ENCODE data around the gene PPP2R5A. TPM values are rescaled to one million over a fixed set of nuclear protein-coding genes. Genes with fewer than 3 reads are reported as not detected.
"Not testable (repeated sequence)": the region's sequence is repeated elsewhere in the genome, so short reads cannot be mapped to it uniquely, and the experiment has no call there.

Gene PPP2R5A
- total RNA-seq, 1 experiment from 2014 or later, result 27.2 TPM

DNA sequence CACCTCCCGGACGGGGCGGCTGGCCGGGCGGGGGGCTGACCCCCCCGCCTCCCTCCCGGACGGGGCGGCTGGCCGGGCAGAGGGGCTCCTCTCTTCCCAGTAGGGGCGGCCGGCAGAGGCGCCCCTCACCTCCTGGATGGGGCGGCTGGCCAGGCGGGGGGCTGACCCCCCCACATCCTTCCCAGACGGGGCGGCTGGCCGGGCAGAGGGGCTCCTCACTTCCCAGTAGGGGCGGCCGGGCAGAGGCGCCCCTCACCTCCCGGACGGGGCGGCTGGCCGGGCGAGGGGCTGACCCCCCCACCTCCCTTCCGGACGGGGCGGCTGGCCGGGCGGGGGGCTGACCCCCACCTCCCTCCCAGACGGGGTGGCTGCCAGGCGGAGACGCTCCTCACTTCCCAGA lies 35.8 kb downstream of the PPP2R5A start:
- not testable (repeated sequence) for H3K27ac ChIP-seq; H3K9me3 ChIP-seq (replicated peaks); H3K27me3 ChIP-seq (replicated peaks); H3K4me3 ChIP-seq; H3K4me1 ChIP-seq (replicated peaks); H3K36me3 ChIP-seq; DNase-seq (ENCODE audit: low read depth in 1 of 2, low spot score in 2 of 2)

- Histone ChIP-seq H3K4me3 (no peak overlapping the region), H3K9me3 (replicated peaks) (no peaks in the 10 kb centered on the region), H3K36me3 (no peaks in the 10 kb centered on the region), H3K27ac (no peak overlapping the region), H3K4me1 (replicated peaks) (no peaks in the 10 kb centered on the region), H3K27me3 (replicated peaks) (no peaks in the 10 kb centered on the region)
- no peak for DNase-seq (ENCODE audit: low read depth in 1 of 2, low spot score in 2 of 2)
These were observed 37.9 kb downstream of the PPP2R5A start for GRCh38 chr1:212323066-212323465.

DNA sequence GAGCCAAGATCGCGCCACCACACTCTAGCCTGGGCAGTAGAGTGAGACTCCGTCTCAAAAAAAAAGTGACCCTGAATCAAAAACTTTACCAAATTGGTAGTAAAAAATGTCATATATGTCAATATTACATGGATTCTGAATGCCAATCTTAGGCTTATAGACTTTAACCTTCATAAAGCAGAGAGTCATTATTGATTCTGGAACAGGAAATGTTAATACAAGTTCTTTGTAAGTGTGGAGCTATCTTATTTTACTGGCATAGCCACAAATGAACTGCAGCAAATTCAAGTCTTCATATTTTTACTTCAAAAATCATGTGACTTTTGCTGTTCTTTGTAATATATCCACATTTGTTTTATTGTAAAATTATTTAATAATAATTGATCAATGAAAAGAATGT lies 41.3 kb downstream of the PPP2R5A start:
- no peaks in the 10 kb centered on the region for H3K4me1 ChIP-seq (replicated peaks)
- no peak overlapping the region for H3K4me3 ChIP-seq
- H3K27ac ChIP-seq, result no peak overlapping the region
- H3K27me3 ChIP-seq (replicated peaks), result no peaks in the 10 kb centered on the region
- H3K9me3 ChIP-seq (replicated peaks), result no peaks in the 10 kb centered on the region
- no peak for DNase-seq (ENCODE audit: low read depth in 1 of 2, low spot score in 2 of 2)
- H3K36me3 ChIP-seq, result no peaks in the 10 kb centered on the region

- H3K4me3 ChIP-seq, result no peak overlapping the region
- no peaks in the 10 kb centered on the region for H3K4me1 ChIP-seq (replicated peaks)
- no peaks in the 10 kb centered on the region for H3K27me3 ChIP-seq (replicated peaks)
- DNase-seq (ENCODE audit: low read depth in 1 of 2, low spot score in 2 of 2), result no peak
- no peaks in the 10 kb centered on the region for H3K9me3 ChIP-seq (replicated peaks)
- no peaks in the 10 kb centered on the region for H3K36me3 ChIP-seq
- H3K27ac ChIP-seq, result no peak overlapping the region
These were observed 43.0 kb downstream of the PPP2R5A start for GRCh38 chr1:212328248-212328647.

DNA sequence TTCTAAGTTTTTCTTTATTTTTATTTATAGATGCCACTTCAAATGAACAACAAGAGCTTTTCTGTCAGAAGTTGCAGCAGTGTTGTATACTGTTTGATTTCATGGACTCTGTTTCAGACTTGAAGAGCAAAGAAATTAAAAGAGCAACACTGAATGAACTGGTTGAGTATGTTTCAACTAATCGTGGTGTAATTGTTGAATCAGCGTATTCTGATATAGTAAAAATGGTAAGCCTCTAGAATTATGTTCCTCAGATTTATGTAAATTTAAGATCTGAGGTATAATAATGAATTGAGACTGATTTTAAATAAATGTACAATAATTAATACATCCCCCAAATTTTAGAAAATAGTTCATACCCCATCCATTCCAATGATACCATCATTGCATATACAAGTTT lies 43.9 kb downstream of the PPP2R5A start:
- Histone ChIP-seq H3K4me1 (replicated peaks) (no peaks in the 10 kb centered on the region), H3K9me3 (replicated peaks) (no peaks in the 10 kb centered on the region), H3K27ac (no peak overlapping the region), H3K36me3 (no peaks in the 10 kb centered on the region), H3K27me3 (replicated peaks) (no peaks in the 10 kb centered on the region), H3K4me3 (no peak overlapping the region)
- no peak for DNase-seq (ENCODE audit: low read depth in 1 of 2, low spot score in 2 of 2)

DNA sequence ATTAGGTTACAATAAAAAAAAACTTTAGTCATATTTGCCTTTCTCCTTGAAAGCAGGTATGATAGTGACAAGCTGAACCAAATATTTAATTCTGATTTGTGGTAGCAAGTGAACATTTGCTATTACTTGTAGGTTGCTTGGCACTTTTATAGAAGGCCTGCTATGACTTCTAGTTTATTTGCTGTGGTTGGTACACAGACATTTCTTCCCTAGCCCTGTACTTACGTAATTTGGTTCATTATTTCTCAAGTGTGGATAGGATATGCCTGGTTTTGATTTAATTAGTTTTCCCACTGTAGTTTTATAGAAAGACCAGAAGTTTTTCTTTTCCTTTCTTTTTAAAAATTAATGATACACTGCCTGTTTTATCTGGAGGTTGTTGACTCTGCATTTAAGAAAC lies 55.9 kb downstream of the PPP2R5A start:
- Histone ChIP-seq H3K36me3 (no peaks in the 10 kb centered on the region; the same call in 1 of the 2 replicates), H3K4me3 (no peak overlapping the region), H3K9me3 (replicated peaks) (no peaks in the 10 kb centered on the region), H3K4me1 (replicated peaks) (no peaks in the 10 kb centered on the region), H3K27me3 (replicated peaks) (no peaks in the 10 kb centered on the region), H3K27ac (no peak overlapping the region)
- no peak for DNase-seq (ENCODE audit: low read depth in 1 of 2, low spot score in 2 of 2)

DNA sequence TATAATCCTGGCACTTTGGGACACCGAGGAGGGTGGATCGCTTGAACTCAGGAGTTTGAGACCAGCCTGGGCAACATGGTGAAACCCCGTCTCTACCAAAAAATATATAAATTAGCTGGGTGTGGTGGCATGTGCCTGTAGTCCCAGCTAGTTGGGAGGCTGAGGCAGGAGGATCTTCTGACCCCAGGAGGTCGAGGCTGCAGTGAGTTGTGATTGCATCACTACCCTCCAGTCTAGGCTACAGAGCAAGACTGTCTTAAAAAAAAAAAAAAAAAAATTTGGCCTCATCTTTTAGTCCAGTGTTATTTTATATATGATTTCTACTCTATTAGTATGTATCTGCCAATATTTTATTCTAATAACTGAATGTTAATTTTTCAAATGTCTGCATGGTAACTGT lies 59.7 kb downstream of the PPP2R5A start:
- peaks cover 3% of the 10 kb centered on the region for H3K36me3 ChIP-seq
- DNase-seq (ENCODE audit: low read depth in 1 of 2, low spot score in 2 of 2), result no peak
- no peak overlapping the region for H3K4me3 ChIP-seq
- no peak overlapping the region for H3K27ac ChIP-seq
- H3K9me3 ChIP-seq (replicated peaks), result no peaks in the 10 kb centered on the region
- no peaks in the 10 kb centered on the region for H3K4me1 ChIP-seq (replicated peaks)
- H3K27me3 ChIP-seq (replicated peaks), result no peaks in the 10 kb centered on the region

GRCh38 chr1:212346601-212347000 lies 61.4 kb downstream of the PPP2R5A start:
- no peaks in the 10 kb centered on the region for H3K27me3 ChIP-seq (replicated peaks)
- H3K9me3 ChIP-seq (replicated peaks), result no peaks in the 10 kb centered on the region
- no peaks in the 10 kb centered on the region for H3K4me1 ChIP-seq (replicated peaks)
- no peak for DNase-seq (ENCODE audit: low read depth in 1 of 2, low spot score in 2 of 2)
- H3K27ac ChIP-seq, result no peak overlapping the region
- peaks cover 3% of the 10 kb centered on the region; the same call in 1 of the 2 replicates for H3K36me3 ChIP-seq
- no peak overlapping the region for H3K4me3 ChIP-seq

- no peaks in the 10 kb centered on the region for H3K27me3 ChIP-seq (replicated peaks)
These were observed 66.6 kb downstream of the PPP2R5A start for GRCh38 chr1:212351588-212352362.

DNA sequence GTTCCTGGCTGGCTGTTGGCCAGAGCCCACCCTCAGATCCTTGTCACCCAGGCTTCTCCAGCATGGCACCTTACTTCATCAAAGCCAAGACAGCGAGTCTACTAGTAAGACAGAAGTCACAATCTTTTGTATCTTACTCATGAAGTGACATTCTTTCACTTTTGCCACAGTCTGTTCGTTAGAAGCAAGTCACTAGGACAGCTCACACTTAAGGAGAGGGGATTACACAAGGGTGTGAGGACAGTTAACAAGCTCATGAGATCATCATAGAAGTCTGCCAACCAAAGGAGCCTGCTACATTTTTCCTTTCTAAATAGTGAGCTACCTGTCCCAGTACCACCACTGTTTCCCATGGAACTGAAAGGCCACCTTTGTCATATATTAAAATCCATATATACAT lies 68.0 kb downstream of the PPP2R5A start:
- H3K4me3 ChIP-seq, result no peak overlapping the region
- DNase-seq (ENCODE audit: low read depth in 1 of 2, low spot score in 2 of 2), result no peak
- no peak overlapping the region for H3K27ac ChIP-seq
- H3K36me3 ChIP-seq, result peaks cover 20% of the 10 kb centered on the region
- H3K9me3 ChIP-seq (replicated peaks), result no peaks in the 10 kb centered on the region
- no peaks in the 10 kb centered on the region for H3K27me3 ChIP-seq (replicated peaks)
- peaks cover 14% of the 10 kb centered on the region for H3K4me1 ChIP-seq (replicated peaks)

More at GRCh38 chr1:212351588-212352362, 66.6 kb downstream of the PPP2R5A start:
- no peak for DNase-seq (ENCODE audit: low read depth in 1 of 2, low spot score in 2 of 2)
- no peak overlapping the region for H3K4me3 ChIP-seq
- no peak overlapping the region for H3K27ac ChIP-seq
- H3K9me3 ChIP-seq (replicated peaks), result no peaks in the 10 kb centered on the region
- H3K4me1 ChIP-seq (replicated peaks), result peaks cover 14% of the 10 kb centered on the region
- H3K36me3 ChIP-seq, result peaks cover 16% of the 10 kb centered on the region

DNA sequence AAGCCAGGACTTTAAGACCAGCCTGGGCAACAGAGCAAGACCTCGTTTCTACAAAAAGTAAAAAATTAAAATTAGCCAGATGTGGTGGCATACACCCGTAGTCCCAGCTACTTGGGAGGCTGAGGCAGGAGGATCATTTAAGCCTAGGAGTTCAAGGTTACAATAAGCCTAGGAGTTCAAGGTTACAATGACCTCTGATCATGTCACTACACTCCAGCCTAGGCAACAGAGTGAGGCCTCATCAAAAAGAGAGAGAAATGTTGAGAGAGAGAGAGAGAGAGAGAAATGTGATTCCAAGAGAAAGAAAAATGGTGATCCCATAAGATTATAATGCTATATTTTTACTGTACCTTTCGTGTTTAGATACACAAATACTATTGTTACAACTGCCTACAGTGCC lies 69.3 kb downstream of the PPP2R5A start:
- H3K27me3 ChIP-seq (replicated peaks), result no peaks in the 10 kb centered on the region
- H3K4me1 ChIP-seq (replicated peaks), result peaks cover 14% of the 10 kb centered on the region
- H3K4me3 ChIP-seq, result no peak overlapping the region
- peaks cover 23% of the 10 kb centered on the region for H3K36me3 ChIP-seq
- no peaks in the 10 kb centered on the region for H3K9me3 ChIP-seq (replicated peaks)
- DNase-seq (ENCODE audit: low read depth in 1 of 2, low spot score in 2 of 2), result no peak
- H3K27ac ChIP-seq, result no peak overlapping the region

GRCh38 chr1:212355230-212355969 lies 70.2 kb downstream of the PPP2R5A start:
- Histone ChIP-seq H3K4me1 (replicated peaks) (peaks cover 14% of the 10 kb centered on the region), H3K36me3 (peaks cover 27% of the 10 kb centered on the region), H3K4me3 (no peak overlapping the region), H3K27ac (no peak overlapping the region), H3K27me3 (replicated peaks) (no peaks in the 10 kb centered on the region), H3K9me3 (replicated peaks) (no peaks in the 10 kb centered on the region)
- DNase-seq (ENCODE audit: low read depth in 1 of 2, low spot score in 2 of 2), result peak in 1 of 2 experiments; percentile 9

DNA sequence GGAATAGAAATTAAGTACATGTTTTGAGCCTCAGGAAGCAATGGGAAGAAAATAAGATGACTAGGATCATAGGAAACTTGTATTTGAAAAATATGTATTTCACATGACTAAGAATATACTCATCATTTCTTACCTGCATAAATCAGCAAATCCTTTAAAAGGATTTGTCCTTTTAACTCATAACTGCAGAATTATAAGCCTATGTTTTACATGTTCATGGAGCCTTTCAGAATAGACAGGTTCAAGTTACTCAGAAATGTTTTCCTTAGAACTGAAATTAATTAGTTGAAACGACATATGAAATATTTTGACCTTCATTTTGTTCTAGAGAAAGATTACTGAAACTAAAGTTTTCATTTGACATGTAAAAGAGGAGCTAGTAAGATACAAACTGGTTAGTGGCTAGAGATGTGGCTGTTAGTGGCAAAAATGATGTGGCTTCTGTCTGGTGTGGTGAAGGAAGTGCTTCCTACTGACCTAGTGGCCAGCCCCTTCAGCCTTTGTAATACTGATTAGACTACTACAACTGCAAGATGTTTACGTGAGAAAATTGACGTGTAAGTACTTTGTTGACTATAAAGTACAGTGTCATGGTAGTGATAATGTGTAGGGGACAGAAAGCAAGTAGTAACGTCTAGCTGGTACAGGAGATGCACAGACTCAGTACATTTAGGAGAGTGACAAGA lies 74.7 kb downstream of the PPP2R5A start:
- Histone ChIP-seq H3K27ac (no peak overlapping the region), H3K9me3 (replicated peaks) (no peaks in the 10 kb centered on the region), H3K4me1 (replicated peaks) (peaks cover 9% of the 10 kb centered on the region), H3K4me3 (no peak overlapping the region), H3K27me3 (replicated peaks) (no peaks in the 10 kb centered on the region), H3K36me3 (peaks cover 25% of the 10 kb centered on the region)
- DNase-seq (ENCODE audit: low read depth in 1 of 2, low spot score in 2 of 2), result no peak

DNA sequence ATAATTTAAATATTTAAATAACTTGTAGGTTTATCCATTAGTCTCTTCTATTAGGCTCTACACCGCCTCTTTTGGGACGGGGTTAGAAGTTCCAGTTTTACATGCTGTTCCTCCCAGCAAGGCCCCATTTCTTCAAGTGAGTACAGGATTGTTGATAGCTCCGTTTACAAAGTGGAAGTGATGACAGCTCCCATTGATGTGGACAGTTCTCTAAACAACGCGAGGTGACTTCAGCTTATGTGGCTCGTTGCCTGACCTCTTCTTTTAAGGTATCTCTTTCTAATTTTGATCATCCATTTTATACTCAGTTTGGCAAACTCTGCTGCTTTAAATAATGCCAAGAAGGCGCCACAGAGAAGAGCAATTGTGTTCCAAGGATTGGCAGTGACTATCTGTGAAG lies 79.8 kb downstream of the PPP2R5A start:
- Histone ChIP-seq H3K27ac (no peak overlapping the region), H3K4me3 (no peak overlapping the region), H3K27me3 (replicated peaks) (no peaks in the 10 kb centered on the region), H3K36me3 (peaks cover 20% of the 10 kb centered on the region), H3K9me3 (replicated peaks) (no peaks in the 10 kb centered on the region), H3K4me1 (replicated peaks) (no peaks in the 10 kb centered on the region)
- no peak for DNase-seq (ENCODE audit: low read depth in 1 of 2, low spot score in 2 of 2)

Measured in SJSA1 (cell line).